Right ventricle myocardium inferior (tissue), 1 donor: ENCODE results near the gene TYW3. TPM values are rescaled to one million over a fixed set of nuclear protein-coding genes. Genes with fewer than 3 reads are reported as not detected.
"Not testable (repeated sequence)": the region's sequence is repeated elsewhere in the genome, so short reads cannot be mapped to it uniquely, and the experiment has no call there.

Experiments
- ATAC-seq: fragments of 200-7000 bp; cut with Tn5 transposase; one replicate; pipeline ENCODE4 v1.9.1; 2020; ENCODE audit warnings: mild to moderate bottlenecking, moderate library complexity
- DNase-seq: peaks from one replicate; pipeline ENCODE4 v3.0.0; 2021; ENCODE audit errors: missing footprints
- intact Hi-C: fragments of 100-400 bp; cut with DNase I; formaldehyde crosslinking; loops from one replicate; pipeline ENCODE4 v1.11.0; 2022
- total RNA-seq: library from RNA; stranded (reverse); fragmentation: NEBNext Ultra II Directional; extraction: Animal tissue kit (Norgen Biotek cat#: 25700); gene quantifications from one replicate; pipeline ENCODE4 v1.2.1, GENCODE V29; 2021
- donor health status: DM: no; HTN: yes; CAD: no; lungs with severe emphysema.

Gene TYW3
- total RNA-seq, 1 donor from 2014 or later: 19.9 TPM

GRCh38 chr1:74728736-74729135 lies 4.2 kb upstream of the TYW3 start:
- ATAC-seq (no peak), DNase-seq (no peak)
- intact Hi-C loops: no loop called here

GRCh38 chr1:74729741-74730478 lies 3.0 kb upstream of the TYW3 start:
- intact Hi-C loops: loop anchor here (5.0 kb wide), 1 partner anchor 343 kb away; no protein-coding TSS in a partner anchor
- DNase-seq (no peak), ATAC-seq (no peak)

DNA sequence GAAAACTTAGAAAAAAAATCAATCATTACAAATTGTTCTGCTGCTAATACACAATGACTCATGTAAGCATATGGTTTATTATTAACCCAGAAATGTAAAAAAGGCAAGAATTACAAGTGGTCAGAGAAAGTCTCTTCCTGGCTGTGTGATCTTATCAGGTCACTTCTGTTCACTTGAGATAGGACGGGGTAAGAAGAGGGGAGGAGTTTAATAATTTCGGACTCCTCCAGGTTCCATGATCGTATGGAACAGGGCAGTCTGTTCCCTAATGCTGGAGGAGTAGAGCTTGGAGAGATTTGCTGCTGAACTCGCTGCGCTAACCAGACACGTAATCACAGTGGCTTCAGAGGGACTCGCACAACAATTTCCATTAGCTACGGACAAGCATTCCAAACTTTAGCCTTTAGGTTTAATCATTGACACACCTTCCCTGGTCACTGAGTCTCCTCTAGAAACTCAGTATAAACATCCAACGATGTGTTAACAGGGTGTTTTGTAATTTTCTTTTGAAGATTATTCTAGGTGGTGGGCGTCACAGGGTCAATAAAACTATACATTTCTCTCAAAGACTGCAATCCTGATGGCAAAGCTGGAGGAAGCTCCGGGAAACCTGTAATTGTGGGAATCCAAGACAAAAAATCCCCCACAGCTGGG lies 1.4 kb upstream of the TYW3 start:
- DNase-seq: no peak
- no peak for ATAC-seq
- intact Hi-C loops: loop anchor here (5.0 kb wide), 1 partner anchor 344 kb away; no protein-coding TSS in a partner anchor

DNA sequence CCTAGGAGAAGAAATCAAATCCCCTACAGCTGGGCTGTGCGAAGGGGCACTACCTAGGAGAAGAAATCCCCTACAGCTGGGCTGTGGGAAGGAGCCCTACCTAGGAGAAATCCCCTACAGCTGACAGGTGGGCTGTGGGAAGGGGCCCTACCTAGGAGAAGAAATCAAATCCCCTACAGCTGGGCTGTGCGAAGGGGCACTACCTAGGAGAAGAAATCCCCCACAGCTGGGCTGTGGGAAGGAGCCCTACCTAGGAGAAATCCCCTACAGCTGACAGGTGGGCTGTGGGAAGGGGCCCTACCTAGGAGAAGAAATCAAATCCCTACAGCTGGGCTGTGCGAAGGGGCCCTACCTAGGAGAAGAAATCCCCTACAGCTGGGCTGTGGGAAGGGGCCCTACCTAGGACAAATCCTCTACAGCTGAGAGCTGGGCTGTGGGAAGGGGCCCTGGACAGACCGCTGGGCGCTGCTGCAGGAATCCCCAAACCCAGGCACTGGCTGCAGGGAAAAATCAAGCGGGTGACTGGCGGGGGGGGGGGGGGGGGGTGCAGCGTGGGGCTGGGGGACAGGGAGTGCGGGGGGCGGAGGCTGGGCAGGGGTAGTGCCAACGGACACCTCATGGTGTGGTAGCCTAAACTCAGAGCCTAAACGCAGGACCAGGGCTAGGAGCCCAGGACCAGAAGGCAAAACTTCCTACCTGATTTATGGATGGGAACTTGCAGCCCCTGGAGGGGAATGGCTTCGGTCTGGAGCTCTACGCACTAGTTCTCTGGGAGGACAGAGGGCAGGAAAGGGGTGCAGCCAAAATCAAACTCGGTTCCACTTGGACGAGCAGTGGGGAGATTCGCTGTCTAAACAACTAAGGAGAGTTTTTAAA lies 643 bp upstream of the TYW3 start:
- ATAC-seq: peak; percentile 33
- DNase-seq: not testable (repeated sequence)
- intact Hi-C loops: loop anchor here (5.0 kb wide), 1 partner anchor 345 kb away; no protein-coding TSS in a partner anchor

DNA sequence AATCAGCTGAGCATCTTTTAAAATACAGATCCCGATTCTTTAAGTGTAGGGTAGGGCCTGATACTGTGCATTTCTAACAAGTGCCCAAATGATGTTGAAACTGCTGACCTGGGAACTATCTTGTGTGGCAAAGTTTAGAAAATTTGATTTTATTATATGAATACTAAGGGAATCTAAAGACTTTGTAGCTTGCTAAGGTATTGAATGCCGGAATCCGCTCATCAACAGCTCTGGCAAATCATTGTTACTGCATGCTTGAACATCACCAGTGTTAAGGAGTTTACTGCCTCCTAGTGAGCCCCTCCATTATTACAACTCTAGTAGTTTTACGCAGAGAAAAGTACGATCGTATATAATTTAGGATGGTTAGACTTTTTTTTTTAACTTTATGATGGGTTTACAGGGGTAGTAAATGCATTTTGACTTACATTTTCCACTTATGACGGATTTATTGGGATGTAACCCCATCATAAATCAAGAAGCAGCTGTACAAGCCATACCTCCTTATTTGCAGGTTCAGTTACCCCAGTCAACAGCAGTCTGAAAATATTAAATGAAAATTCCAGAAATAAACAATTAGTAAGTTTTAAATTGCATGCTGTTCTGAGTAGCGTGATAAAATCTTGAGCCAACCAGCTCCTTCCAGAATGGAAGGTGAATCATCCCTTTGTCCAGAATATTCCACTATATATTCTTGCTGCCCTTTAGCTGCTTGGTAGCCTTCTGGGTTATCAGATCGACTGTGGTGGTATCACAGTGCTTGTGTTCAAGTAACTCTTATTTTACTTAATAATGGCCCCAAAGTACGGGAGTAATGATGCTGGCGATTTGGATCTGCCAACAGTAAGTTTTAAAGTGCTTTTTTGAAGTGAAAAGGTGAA lies 892 bp downstream of the TYW3 start:
- no peak for DNase-seq
- intact Hi-C loops: loop anchor here (5.0 kb wide), 1 partner anchor 347 kb away; no protein-coding TSS in a partner anchor
- ATAC-seq: peak; percentile 72

DNA sequence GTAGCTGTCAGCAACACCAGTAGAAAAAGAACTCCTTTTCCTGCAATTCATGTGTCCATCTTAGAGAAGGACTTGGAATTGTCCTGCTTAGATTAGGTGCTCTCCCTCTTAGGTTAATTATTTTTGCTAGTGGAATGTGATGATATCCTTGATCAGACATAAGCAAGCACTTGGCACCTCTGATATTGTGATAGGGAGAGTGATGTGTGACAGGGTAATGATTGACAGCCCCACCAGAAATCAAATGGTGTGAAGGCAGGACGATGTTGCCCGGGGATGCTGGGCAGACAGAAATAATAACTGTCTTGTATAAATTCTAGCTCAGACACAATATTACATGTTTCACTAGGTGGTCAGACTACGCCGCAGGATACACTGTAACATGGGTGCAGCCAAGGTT lies 4.4 kb downstream of the TYW3 start:
- intact Hi-C loops: no loop called here
- DNase-seq: no peak
- ATAC-seq: no peak

GRCh38 chr1:74740307-74740980 lies 7.5 kb downstream of the TYW3 start:
- intact Hi-C loops, ATAC-seq, DNase-seq: not testable (repeated sequence)

GRCh38 chr1:74745247-74745646 lies 12.3 kb downstream of the TYW3 start:
- DNase-seq, intact Hi-C loops, ATAC-seq: not testable (repeated sequence)

DNA sequence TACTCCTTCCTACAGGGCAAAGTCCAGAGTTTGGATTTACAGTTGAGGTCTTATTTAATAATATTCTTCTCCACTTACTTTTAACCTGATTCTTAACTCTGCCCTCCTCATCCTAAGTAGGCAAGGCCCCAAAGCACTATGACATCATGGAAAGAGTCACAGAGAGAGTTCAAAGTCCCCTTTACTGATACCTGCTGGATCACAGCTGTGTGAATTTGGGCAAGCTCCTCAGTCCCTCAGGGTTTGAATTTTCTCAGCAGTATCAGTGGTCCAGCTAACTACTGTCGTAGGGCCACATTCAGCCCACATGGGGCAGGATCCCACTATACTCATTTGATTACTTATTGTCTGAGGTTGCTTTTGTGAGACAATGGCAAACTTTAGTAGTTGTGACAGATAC lies 16.0 kb downstream of the TYW3 start:
- intact Hi-C loops: no loop called here
- no peak for ATAC-seq

GRCh38 chr1:74753104-74753503 lies 20.2 kb downstream of the TYW3 start:
- DNase-seq (no peak), ATAC-seq (no peak)
- intact Hi-C loops: no loop called here

More for the DNA sequence above, 16.0 kb downstream of the TYW3 start:
- no peak for DNase-seq

DNA sequence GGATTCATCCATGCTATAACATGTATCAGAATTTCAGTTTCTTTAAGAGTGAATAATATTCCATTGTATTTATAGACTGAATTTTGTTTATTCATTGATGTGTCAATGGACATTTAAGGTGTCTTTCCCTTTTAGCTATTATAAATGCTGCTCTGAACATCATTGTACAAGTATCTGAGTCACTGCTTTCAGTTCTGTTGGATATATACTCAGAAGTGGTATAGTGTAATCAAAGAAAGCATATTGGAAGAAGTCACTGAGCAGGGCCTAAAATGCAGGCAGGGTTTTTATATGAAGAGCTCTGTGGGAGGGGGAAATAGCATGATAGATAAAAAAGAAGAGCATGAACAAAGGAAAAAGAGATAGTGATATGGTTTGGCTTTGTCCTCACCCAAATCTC lies 22.5 kb downstream of the TYW3 start:
- ATAC-seq (no peak), DNase-seq (no peak)
- intact Hi-C loops: no loop called here

DNA sequence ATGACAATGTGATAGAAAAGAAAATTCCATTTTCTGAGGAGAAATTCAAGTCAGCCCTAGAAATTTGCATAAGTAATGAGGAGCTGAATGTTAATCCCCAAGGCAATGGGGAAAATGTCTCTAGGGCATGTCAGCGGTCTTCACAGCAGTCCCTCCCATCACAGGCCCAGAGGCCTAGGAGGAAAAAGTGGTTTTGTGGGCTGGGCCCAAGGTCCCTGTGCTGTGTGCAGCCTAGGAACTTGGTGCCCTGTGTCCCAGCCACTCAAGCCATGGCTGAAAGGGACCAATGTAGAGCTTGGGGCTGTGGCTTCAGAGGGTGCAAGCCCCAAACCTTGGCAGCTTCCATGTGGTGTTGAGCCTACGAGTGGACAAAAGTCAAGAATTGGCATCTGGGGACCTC lies 23.7 kb downstream of the TYW3 start:
- DNase-seq, ATAC-seq, intact Hi-C loops: not testable (repeated sequence)

DNA sequence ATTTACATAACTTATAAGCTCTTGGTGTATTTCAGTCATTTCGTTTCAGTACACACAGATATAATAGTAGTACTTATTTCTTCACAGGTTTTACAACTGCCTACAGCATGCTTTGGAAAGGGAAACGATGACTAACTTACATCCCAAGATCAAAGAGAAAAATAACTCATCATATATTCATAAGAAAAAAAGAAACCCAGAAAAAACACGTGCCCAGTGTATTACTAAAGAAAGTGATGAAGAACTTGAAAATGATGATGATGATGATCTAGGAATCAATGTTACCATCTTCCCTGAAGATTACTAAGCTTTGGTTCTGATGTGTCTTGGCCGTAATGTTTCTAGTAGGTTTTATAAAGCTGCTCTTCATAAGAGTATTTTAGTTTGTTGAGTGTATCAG lies 30.9 kb downstream of the TYW3 start:
- intact Hi-C loops: no loop called here
- ATAC-seq: no peak
- no peak for DNase-seq

DNA sequence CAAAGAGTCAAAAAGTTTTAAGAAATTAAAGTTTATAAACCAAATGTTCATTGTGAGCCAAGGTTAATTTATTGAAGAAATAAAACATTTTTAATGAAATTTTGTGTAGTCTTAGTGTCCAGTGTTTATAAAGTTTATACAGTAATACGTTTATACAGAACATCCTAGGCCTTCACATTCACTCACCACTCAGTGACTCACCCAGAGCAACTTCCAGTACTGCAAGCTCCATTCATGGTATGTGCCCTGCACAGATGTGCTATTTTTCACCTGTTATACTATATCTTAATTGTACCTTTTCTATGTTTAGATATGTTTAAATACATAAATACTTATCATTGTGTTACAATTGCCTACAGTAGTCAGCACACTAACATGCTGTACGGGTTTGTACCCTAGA lies 33.6 kb downstream of the TYW3 start:
- no peak for ATAC-seq
- intact Hi-C loops: no loop called here

DNA sequence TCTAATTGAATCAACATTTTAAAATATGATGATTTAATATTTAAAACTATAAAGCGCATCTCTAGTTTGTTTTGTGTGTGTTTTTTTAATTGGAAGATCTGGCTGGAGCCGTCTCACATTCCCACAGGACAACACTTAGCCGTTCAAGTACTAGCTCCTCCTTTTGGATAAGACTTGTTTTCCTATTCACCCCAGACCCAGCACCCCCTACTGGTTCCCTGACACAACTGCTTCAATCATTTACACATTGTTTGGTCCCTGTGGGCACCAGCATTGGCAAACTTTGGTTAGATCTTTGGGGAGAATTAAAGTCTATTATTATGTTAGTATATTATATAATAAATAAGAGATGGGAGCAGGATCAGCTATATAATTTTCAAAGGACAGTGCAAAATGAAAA lies 34.5 kb downstream of the TYW3 start:
- DNase-seq (no peak), ATAC-seq (no peak)
- intact Hi-C loops: no loop called here

More for the DNA sequence above, 33.6 kb downstream of the TYW3 start:
- no peak for DNase-seq

- ATAC-seq (no peak), DNase-seq (no peak)
- intact Hi-C loops: loop anchor here (2.0 kb wide), 1 partner anchor 431 kb away; no protein-coding TSS in a partner anchor
These were observed 39.1 kb downstream of the TYW3 start for GRCh38 chr1:74771913-74772515.

GRCh38 chr1:74772945-74773344 lies 40.0 kb downstream of the TYW3 start:
- no peak for ATAC-seq
- DNase-seq: no peak
- intact Hi-C loops: no loop called here
